ENCODE results near the gene FLVCR1. TPM values are rescaled to one million over a fixed set of nuclear protein-coding genes. Genes with fewer than 3 reads are reported as not detected.

The FLVCR1 gene
- total and polyA plus RNA-seq, 2 donors from 2014 or later: 2.9 to 6.8 TPM

DNA sequence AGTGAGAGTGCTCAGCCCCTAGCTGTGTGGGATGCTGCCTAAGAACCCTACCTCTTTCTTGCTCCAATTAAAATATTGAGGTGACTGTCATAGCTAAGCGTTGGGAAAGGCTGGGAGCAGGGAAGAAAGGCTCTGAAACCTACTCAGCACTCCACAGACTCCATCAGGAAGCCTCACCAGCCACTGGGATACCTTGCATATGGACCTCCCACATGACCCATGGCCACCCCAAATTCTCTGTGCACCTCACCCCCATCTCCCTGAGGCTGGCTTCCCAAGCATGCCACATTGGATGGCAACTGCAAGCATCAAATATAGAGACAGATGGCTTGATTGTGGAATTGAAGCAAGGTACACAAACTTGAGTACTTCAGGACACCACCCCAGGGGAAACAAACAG lies 41.8 kb downstream of the FLVCR1 start:
- intact Hi-C loops (cut with DNase I): no loop called here
- no peak for DNase-seq
- TF ChIP-seq, protein P1, sequence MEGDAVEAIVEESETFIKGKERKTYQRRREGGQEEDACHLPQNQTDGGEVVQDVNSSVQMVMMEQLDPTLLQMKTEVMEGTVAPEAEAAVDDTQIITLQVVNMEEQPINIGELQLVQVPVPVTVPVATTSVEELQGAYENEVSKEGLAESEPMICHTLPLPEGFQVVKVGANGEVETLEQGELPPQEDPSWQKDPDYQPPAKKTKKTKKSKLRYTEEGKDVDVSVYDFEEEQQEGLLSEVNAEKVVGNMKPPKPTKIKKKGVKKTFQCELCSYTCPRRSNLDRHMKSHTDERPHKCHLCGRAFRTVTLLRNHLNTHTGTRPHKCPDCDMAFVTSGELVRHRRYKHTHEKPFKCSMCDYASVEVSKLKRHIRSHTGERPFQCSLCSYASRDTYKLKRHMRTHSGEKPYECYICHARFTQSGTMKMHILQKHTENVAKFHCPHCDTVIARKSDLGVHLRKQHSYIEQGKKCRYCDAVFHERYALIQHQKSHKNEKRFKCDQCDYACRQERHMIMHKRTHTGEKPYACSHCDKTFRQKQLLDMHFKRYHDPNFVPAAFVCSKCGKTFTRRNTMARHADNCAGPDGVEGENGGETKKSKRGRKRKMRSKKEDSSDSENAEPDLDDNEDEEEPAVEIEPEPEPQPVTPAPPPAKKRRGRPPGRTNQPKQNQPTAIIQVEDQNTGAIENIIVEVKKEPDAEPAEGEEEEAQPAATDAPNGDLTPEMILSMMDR (IDR thresholded peaks at IDR 0.05; ENCODE audit: borderline replicate concordance, extremely low read depth, insufficient read depth): no peak
- no peaks in the 10 kb centered on the region for H3K4me1 ChIP-seq (ENCODE audit: control insufficient read depth in 2 of 3, insufficient read depth in 2 of 3, low read depth in 1 of 3, low read length in 3 of 3)
- FAIRE-seq: no peak
- H3K9me3 ChIP-seq (ENCODE audit: control insufficient read depth in 2 of 3, insufficient read depth in 1 of 3, low read length in 3 of 3): peaks cover 0 to 10% (median 0%) of the 10 kb centered on the region in 3 donors
- peaks cover 3 to 6% (median 6%) of the 10 kb centered on the region in 3 donors for H3K36me3 ChIP-seq (ENCODE audit: control insufficient read depth in 2 of 3, insufficient read depth in 3 of 3, low read length in 3 of 3)
- H3K27me3 ChIP-seq (ENCODE audit: control insufficient read depth, insufficient read depth, low read length): no peaks in the 10 kb centered on the region
- no peak overlapping the region for H3K9ac ChIP-seq (ENCODE audit: low read length in 3 of 3)
- no peak overlapping the region for H3K4me3 ChIP-seq (ENCODE audit: low read length in 3 of 3)
- no peak overlapping the region for H3K27ac ChIP-seq (ENCODE audit: low read depth in 2 of 2, low read length in 2 of 2)

DNA sequence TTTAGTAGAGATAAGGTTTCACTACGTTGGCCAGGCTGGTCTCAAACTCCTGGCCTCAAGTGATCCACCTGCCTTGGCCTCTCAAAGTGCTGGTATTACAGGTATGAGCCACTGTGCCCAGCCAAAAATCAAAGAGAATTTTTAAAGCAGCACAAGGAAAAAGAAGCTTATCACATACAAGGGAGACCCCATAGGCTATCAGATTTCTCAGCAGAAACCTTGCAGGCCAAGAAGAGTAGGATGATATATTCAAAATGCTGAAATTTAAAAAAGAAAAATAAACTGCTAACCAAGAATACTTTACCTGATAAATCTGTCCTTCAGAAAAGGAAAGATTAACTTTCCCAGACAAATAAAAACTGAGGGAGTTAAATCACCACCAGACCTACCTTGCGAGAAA lies 43.2 kb downstream of the FLVCR1 start:
- Histone ChIP-seq H3K9me3 (ENCODE audit: control insufficient read depth in 2 of 3, insufficient read depth in 1 of 3, low read length in 3 of 3) (peaks cover 0 to 10% (median 0%) of the 10 kb centered on the region in 3 donors), H3K9ac (ENCODE audit: low read length in 3 of 3) (no peak overlapping the region), H3K4me1 (ENCODE audit: control insufficient read depth in 2 of 3, insufficient read depth in 2 of 3, low read depth in 1 of 3, low read length in 3 of 3) (no peaks in the 10 kb centered on the region), H3K4me3 (ENCODE audit: low read length in 3 of 3) (no peak overlapping the region), H3K27me3 (ENCODE audit: control insufficient read depth, insufficient read depth, low read length) (no peaks in the 10 kb centered on the region), H3K27ac (ENCODE audit: low read depth in 2 of 2, low read length in 2 of 2) (no peak overlapping the region), H3K36me3 (ENCODE audit: control insufficient read depth in 2 of 3, insufficient read depth in 3 of 3, low read length in 3 of 3) (peaks cover 1 to 4% (median 3%) of the 10 kb centered on the region in 3 donors)
- DNase-seq (no peak), FAIRE-seq (no peak)
- intact Hi-C loops (cut with DNase I): no loop called here
- TF ChIP-seq, protein P1 (IDR thresholded peaks at IDR 0.05; ENCODE audit: borderline replicate concordance, extremely low read depth, insufficient read depth): no peak

DNA sequence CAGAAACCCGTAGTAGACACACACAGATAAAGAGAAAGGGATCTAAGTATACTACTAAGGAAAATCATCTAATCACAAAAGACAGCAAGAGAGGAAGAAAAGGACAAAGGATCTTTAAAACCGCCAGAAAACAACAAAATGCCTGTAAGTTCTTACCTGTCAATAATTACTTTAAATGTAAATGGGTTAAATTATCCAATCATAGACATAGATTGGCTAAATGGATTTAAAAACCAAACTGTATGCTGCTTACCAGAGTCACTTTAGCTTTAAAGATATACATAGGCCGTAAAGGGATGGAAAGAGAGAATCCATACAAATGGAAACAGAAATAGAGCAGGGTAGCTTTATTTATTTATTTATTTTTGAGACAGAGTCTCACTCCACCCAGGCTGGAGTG lies 44.0 kb downstream of the FLVCR1 start:
- intact Hi-C loops (cut with DNase I): no loop called here
- no peak for DNase-seq

More for the DNA sequence above, 44.0 kb downstream of the FLVCR1 start:
- FAIRE-seq: no peak
- Histone ChIP-seq H3K4me3 (ENCODE audit: low read length in 3 of 3) (no peak overlapping the region), H3K9ac (ENCODE audit: low read length in 3 of 3) (no peak overlapping the region), H3K36me3 (ENCODE audit: control insufficient read depth in 2 of 3, insufficient read depth in 3 of 3, low read length in 3 of 3) (peaks cover 0 to 4% (median 3%) of the 10 kb centered on the region in 3 donors), H3K27ac (ENCODE audit: low read depth in 2 of 2, low read length in 2 of 2) (no peak overlapping the region), H3K4me1 (ENCODE audit: control insufficient read depth in 2 of 3, insufficient read depth in 2 of 3, low read depth in 1 of 3, low read length in 3 of 3) (no peaks in the 10 kb centered on the region), H3K27me3 (ENCODE audit: control insufficient read depth, insufficient read depth, low read length) (no peaks in the 10 kb centered on the region), H3K9me3 (ENCODE audit: control insufficient read depth in 2 of 3, insufficient read depth in 1 of 3, low read length in 3 of 3) (peaks cover 0 to 10% (median 0%) of the 10 kb centered on the region in 3 donors)
- TF ChIP-seq, protein P1 (IDR thresholded peaks at IDR 0.05; ENCODE audit: borderline replicate concordance, extremely low read depth, insufficient read depth): no peak
